ENCODE measurements around the gene ELMOD1.

ELMOD1 gene

DNA sequence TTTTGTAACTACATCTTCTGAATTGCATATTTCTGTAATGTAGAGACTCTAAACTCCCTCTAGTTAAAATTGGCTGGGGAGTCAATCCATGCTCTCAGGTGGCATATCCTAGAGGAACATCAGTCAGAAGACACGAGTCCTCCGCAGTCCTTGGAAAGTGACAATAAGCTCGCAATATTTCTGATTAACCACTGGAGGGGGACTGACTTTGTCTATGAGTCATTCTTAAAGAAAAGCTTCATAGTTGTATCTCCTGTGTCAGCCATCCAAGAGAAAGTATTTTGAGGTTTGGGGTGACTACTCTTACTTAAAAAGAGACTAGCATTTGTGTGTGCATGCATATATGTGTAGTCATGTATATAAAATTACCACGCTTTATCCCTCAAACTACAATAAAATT, 60.7 kb downstream of the ELMOD1 start:
- no peak for DNase-seq

GRCh38 chr11:107653076-107653475, 62.1 kb downstream of the ELMOD1 start:
- DNase-seq = no peak

DNA sequence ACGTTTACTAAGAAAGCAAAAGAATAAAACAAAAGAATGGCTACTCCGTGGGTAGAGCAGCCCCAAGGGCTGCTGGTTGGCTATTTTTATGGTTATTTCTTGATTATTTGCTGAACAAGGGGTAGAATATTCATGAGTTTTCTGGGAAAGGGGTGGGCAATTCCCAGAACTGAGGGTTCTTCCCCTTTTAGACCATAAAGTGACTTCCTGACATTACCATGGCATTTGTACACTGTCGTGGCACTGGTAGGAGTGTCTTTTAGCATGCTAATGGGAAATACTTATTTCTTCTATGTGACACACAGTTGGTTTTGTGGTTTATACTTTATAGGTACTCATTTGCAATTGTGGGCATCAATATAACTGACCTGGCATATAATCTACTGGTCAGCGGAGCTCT, 64.7 kb downstream of the ELMOD1 start:
- DNase-seq = no peak

DNA sequence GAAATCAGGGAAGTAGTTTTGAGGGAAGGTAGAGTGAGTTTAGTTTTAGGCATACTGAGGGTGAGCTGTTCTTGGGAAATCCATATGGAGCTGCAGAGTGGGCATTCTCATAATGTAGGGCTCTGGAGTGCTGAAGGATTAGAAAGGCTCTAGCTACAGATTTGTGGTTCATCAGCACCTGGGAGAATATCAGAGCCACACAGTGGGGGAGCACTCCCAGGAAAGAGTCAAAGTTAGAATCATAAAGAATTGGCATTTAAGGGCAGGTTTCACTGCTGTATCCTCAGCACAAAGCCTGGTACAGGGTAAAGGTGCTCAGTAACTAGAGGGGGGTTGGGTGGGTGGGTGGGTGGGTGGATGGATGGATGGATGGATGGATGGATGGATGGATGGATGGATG, 68.4 kb downstream of the ELMOD1 start:
- no peak for DNase-seq

DNA sequence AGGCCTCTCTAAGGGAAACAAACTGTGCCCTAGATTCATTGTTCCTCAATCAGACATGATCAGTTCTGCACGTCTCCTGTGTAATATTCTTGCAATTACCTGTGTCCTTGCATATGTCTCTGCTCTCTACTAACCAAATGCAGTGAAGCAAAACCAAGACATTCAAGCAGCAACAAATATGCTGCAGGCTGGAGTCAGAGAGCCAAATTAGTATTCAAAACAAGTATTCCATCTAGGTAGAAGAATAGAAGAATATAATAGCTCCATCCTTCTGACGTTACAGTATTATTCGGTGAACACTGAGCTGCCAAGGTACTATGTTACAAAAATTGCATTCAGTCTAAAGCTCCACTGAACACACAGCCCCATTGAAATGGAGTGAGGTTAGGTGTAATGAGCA, 69.1 kb downstream of the ELMOD1 start:
- DNase-seq = no peak

DNA sequence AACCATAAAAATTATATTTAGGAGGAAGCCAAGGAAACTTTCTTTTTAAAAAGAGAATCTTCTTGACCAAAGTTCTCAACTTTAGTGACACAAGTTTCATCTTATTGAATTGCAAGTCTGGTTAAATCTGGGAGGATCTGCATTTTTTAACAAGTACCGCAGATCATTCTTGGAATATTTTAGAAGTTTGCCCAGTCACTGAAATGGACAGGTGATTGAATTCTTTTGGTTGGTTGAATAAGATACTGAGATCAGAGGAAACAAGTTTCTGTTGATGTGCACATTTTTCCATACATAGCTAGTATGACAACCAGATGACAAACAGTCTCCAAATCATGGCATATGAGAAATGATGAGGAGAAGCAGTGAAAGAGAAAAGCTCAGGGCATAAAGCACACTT, 70.7 kb downstream of the ELMOD1 start:
- no peak for DNase-seq

- DNase-seq = no peak
Observed at GRCh38 chr11:107665018-107665417, 74.1 kb downstream of the ELMOD1 start.

DNA sequence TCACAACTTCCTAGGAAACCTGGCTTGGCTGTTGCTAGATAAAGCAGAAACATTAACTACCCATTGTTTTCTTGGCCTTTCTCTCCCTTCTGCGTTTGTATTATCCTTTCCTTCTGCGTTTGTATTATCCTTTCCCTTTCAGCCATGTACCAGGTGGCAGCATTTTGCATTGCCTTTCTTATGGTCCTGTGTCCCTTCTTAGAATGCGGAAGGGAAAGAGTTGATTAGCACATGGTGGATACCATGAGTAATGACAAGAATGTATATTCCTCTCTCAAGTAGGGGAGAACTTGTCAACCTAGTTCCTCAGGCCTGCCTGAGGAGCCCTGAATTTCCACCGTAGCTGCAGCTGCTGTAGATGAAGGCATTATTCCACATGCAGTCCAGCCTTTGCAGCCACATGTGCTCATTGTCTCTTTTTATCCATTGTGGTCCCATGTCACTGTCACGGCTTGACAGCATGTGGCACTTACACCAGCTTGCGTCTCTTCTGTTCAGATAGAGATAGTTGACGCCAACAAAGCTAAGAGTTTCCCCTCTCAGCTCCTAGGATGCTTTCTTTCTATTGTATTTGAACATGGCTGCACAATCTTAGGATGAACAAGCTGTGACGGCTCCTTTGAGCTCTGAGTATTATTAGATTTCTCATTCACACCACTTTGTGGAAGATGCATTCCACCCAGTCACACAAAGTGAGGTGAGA, 76.1 kb downstream of the ELMOD1 start:
- no peak for DNase-seq

DNA sequence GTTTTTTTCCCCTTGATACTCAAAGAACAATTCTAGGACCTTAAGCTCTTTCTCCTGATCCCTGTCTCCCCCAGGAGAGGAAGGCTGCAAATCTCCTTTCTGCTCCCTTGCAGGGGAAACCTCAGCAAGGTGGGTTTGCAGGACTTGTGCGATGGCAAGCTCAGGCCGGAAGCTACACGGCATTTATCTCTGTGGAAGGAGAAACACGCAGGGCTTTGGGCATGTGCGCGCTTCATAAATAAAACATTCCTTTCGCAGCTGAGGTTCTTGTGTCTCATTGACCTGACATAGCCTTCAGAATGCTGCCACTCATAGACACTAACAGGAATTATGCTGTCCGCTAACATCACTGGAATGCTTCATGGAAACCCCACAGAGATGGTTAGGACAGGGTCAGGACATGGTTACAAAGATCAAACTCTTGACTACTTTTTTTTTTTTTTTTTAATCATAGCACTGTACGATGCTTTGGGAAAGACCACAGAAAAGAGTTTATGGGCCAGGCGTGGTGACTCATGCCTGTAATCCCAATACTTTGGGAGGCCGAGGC, 78.3 kb downstream of the ELMOD1 start:
- no peak for DNase-seq

DNA sequence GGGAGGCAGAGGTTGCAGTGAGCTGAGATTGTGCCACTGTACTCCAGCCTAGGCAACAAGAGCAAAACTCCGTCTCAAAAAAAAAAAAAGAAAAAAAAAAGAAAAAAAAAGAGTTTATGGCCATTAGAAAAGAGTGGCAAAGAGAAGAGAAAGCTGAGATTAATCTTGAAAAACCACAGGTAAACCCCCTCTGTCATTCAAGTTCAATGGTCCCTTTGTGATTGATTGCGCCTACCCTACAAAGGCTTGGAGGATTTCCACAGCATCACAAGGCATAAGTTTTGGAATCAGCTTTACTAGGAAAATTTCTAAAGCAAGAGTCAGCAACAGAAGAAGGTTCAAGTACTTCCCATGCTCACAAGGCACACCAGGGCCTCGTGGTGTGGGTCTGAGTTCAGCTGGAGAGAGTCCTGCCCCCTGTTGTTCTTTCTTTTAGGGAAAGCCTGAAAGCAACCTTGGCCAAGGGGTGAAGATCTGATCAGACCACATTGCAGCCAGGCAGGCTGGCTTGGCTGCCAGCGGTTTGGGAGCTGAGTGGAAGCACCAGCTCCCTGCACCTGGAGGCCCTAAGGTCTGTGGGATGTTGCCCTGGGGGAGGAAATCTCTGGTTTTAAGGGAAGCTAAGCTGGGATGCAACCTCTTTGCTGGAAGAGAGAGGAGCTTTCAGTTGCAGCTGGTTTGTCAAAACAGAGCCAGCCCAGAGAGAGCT, 79.1 kb downstream of the ELMOD1 start:
- DNase-seq = no peak

DNA sequence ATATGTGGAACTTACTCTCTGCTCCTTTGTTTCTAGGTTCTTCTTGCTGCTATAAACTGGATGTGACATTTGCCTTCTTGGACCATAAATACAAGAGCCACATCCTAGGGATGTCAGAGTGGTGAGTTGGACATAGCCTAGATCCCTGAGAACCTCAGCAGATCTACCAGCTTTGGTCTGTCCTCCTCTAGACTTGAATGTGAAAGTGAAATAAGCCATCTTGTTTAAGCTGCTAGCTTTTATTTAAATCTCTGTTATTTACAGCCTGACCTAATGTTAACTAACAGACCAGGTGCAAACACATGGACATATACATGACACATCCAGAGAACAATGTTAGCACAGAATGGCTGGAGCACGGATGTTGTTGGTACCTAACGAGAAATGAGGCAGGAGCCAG, 85.0 kb downstream of the ELMOD1 start:
- DNase-seq = no peak

DNA sequence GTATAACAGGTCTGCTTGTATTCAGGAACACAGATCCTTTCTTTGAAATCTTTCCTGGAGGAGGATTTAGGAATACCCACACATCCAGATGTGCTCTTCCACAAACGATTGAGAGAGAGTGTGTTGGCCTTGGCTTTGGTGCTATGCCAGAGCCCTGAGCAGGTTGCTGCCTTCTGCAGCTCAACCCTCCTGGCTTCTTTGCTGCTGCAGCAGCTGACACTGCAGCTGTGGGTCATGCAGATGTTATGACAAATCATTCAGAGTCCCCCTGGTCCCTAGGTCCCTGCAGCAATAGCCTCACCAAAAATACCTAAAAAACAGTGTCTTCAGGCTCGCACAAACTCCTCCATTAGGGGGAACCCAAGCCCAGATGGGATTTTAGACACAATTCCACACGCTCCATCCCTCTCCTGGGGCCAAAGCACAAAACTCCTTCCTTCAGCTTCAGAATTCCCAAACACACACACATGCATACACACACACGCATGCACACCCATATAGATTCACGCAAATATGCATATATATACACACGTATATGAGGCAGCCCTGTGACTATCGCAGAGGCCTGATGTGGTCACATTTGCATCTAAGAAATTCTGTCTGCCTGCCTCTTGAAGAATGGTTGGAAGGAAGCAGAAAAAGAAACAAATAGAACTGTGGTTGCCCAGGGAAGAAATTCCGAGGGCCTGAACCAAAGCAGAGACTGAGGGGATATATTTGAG, 85.5 kb downstream of the ELMOD1 start:
- DNase-seq = no peak

DNA sequence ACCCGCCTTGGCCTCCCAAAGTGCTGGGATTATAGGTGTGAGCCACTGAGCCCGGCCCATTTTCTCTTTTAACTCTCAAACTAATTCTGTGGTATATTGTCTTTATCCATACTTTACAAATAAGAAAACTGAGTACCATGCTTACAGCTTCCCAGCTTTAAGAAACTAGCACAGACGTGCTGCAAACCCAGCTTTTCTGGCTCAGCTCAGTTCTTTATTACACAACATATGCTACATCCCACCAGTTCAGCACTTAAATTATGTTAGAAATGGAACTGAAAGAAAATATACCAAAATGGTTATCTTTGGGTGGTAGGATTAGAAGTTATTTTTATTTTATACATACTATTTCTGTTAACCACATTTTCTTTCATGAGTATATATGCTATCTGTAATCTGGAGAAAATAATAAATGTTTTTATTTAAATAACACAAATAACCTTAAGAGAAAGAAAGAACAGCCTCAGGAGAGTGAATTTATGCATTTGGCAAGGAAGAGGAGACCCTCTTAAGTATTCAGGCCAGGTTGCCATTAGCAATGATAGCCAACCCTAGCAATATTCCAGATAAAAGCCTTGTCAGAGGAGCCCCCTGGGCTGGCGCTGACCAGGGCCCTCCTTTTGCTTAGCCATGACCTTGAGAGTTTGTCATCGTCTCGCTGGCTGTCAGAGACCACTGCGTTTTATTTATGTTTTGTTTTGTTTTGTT, 87.1 kb downstream of the ELMOD1 start:
- no peak for DNase-seq

DNA sequence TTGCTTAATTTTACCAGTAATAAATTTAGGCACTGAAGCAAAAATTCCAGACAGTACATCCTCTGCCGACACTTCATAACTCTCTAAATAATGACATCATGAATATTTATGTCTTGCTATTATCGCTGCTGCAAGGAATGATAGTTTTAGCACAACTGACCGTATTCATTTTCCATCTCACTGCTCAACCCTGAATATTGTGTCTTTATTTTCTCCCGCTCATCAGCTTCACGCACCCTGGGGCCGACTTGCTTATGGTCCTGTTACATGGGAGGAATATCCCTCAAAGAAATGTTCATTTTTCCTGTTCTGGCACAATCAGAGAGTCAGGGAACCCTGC, 87.7 kb downstream of the ELMOD1 start:
- no peak for DNase-seq

- no peak for DNase-seq
Observed at GRCh38 chr11:107679255-107680024, 88.5 kb downstream of the ELMOD1 start.

DNA sequence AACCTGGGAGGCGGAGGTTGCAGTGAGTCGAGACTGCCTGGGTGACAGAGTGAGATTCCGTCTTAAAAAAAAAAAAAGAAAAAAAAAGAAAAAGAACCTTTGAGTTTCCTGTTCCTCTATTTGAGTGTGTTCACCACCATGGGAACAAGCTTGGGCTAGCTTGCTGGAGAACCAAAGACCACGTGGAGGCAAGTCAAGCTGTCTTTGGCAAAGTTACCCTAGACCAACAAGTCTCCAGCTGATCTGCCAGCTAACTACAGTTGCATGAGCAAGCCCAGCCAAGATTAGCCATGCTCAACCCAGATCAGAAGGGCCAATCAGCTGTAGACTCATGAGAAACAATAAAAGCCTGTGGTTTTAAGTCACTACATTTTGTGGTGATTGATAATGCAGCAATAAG, 91.2 kb downstream of the ELMOD1 start:
- DNase-seq = no peak

GRCh38 chr11:107682572-107682971, 91.6 kb downstream of the ELMOD1 start:
- no peak for DNase-seq

DNA sequence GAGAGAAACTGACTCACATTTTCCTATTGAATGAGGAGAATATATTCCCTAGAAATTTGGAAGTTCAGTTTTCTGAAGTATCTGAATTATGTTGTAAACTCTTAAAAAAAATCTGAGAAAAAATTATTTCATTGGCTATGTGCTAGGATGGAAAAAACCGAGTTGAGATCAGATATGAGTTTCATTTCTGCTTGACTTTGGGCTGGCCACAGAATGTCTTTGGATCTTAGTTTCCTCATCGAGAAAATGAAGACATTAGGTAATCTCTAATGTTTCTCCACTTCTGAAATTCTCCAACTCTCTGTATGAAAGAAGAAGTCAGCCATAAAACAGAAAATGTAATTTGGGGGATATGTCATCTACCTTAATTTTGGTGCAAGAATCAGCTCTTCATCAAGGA, 92.1 kb downstream of the ELMOD1 start:
- no peak for DNase-seq

DNA sequence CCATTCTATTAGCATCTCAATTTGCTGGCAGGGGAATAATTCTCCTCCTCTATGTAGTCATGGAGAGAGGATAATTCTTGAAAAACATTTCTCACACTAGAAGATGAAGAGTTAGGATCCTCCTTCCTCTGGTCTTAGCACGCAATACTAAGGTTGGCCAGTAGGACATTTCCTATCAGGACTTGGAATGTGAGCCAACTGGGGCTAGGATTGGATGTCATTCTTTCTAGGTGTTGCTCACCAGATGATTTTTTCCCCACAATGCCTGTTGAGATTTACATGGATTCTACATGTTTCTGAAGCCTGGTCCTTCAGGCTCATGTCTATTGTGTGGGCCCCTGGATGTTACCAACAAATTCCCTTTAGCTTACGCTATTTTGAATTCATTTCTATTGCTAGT, 92.9 kb downstream of the ELMOD1 start:
- DNase-seq = no peak

DNA sequence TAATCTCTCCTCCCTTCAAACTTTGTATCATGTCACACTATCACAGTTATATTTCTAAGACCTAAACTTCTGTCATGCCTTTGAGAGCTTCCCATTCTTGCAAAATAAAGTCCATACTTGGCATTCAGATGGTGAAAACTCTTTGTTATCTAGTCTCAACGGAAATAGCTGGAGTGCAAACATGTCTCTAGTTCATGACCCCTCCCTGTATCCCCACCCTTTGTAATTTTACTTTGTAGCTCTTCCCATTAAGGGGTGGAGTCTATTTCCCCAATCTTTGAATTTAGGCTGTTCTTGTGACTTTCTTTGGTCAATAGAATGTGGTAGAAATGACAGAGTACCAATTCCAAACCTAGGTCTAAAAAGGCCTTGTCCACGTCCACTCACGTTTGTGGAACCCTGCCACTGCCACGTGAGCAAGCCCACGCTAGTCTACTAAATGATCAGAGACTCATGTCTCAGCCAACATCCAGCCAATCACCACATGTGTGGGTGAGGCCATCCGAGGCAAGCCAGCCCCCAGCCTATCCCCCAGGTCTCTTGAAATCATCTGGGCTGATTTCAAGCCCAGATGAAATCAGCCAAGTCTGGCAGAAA, 97.5 kb downstream of the ELMOD1 start:
- DNase-seq = no peak

DNA sequence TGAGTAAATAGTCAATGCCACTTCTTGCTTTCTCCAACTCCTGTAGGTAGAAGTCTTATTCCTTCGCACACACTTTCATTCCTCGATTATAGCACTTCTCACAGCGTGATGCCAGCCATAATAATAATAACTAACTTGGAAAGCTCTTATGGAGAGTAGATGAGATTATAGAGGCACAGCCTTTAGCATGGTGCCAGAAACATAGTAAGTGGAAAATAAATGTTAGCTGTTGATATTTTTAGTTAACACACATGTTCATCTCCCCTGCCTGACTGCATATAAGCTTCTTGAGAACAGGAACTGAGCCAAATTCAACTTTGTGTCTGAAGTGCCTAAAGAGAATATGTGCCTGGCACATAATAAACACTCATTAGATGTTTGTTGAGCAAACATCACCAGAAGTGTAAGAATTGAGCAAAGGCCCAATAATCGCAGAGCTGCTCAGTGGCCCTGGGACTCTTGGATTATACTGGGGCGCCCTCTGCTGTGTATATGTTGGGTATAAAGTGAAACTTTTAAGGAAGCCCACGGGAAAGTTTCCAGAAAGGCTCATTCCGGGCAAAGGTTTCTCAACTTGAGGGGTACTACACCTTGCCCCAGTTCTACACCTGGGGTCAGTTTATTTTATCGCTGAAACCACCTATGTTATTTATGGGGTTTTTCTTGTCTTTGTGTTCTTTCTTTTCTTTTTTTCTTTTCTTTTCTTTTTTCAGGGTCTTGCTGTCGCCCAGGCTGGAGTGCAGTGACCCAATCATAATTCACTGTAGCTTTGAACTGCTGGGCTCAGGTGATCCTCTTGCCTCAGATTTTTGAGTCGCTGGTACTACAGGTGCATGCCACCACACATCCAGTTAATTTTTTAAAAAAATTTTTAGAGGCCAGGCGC, 98.6 kb downstream of the ELMOD1 start:
- DNase-seq = peak; percentile 55 to 67

Data from activated CD4-positive, alpha-beta T cell treated with anti-CD3 and anti-CD28 coated beads, Interleukin-2, amount 50 U/mL, for 48 hours (primary cell).